Keratinocyte (primary cell): Measurements from ENCODE around the gene SPTBN1. TPM values are rescaled to one million over a fixed set of nuclear protein-coding genes. Genes with fewer than 3 reads are reported as not detected.

ENCODE experiments used
- DNase-seq: peaks from one replicate; pipeline ENCODE4 v3.0.0-alpha.2; 2011; ENCODE audit warnings: low read depth, missing footprints, low spot score
- FAIRE-seq: peaks from 2 replicates; lab custom pipeline; 2011; peaks lifted over from hg19 to GRCh38; lab: Jason Lieb, UNC
- H2AFZ ChIP-seq: 2 replicates; pipeline ENCODE4 v1.6.0; 2012; ENCODE audit warnings: low read length, control low read depth, inconsistent platforms; ENCODE audit not compliant: control insufficient read depth
- H3K27ac ChIP-seq: 2 replicates; pipeline ENCODE4 v1.5.1; 2011; ENCODE audit warnings: low read length; ENCODE audit not compliant: control insufficient read depth, insufficient read depth
- H3K27me3 ChIP-seq: 3 replicates; pipeline ENCODE4 v1.6.0; 2011; ENCODE audit warnings: low read length; ENCODE audit not compliant: control insufficient read depth, insufficient read depth; ENCODE audit errors: extremely low read depth
- H3K36me3 ChIP-seq, 2 experiments: 2 replicates in 1 of 2; 3 replicates in 1 of 2; pipeline ENCODE4 v1.5.1; 2011; ENCODE audit warnings: low read length in 2 of 2, mild to moderate bottlenecking in 1 of 2; ENCODE audit not compliant: control insufficient read depth in 2 of 2, insufficient read depth in 2 of 2; ENCODE audit errors: extremely low read depth in 1 of 2
- H3K4me1 ChIP-seq: 3 replicates; pipeline ENCODE4 v1.5.1; 2011; ENCODE audit warnings: low read length; ENCODE audit not compliant: control insufficient read depth, insufficient read depth; ENCODE audit errors: extremely low read depth
- H3K4me2 ChIP-seq: 3 replicates; pipeline ENCODE4 v1.6.0; 2011; ENCODE audit warnings: low read depth, low read length; ENCODE audit not compliant: control insufficient read depth, insufficient read depth; ENCODE audit errors: extremely low read depth
- H3K4me3 ChIP-seq, 3 experiments: fragments of 200-600 bp in 1 of 3; sonication (generic) in 1 of 3; 2 replicates in 2 of 3; 3 replicates in 1 of 3; pipeline ENCODE4 v1.5.1; 2011 to 2016; ENCODE audit warnings: low read length in 3 of 3, mild to moderate bottlenecking in 3 of 3, control low read depth in 2 of 3, inconsistent platforms in 1 of 3, low read depth in 1 of 3, mixed read lengths in 1 of 3, mixed run types in 1 of 3, moderate library complexity in 1 of 3; ENCODE audit not compliant: control insufficient read depth in 2 of 3, insufficient read depth in 2 of 3; ENCODE audit errors: extremely low read depth in 1 of 3
- H3K79me2 ChIP-seq: 2 replicates; pipeline ENCODE4 v1.6.0; 2012; ENCODE audit warnings: low read length; ENCODE audit not compliant: control insufficient read depth, insufficient read depth
- H3K9ac ChIP-seq: 3 replicates; pipeline ENCODE4 v1.6.0; 2011; ENCODE audit warnings: low read length; ENCODE audit not compliant: control insufficient read depth, insufficient read depth; ENCODE audit errors: extremely low read depth
- H3K9me1 ChIP-seq: 3 replicates; pipeline ENCODE4 v1.6.0; 2011; ENCODE audit warnings: low read length; ENCODE audit not compliant: control insufficient read depth, insufficient read depth; ENCODE audit errors: extremely low read depth
- H3K9me3 ChIP-seq: 2 replicates; pipeline ENCODE4 v1.5.1; 2012; ENCODE audit warnings: low read depth, low read length; ENCODE audit not compliant: control insufficient read depth
- H4K20me1 ChIP-seq: 3 replicates; pipeline ENCODE4 v1.6.0; 2011; ENCODE audit warnings: low read length; ENCODE audit not compliant: control insufficient read depth, insufficient read depth; ENCODE audit errors: extremely low read depth
- CTCF ChIP-seq, 3 experiments: IDR thresholded peaks in 1 of 3; conservative IDR thresholded peaks in 1 of 3; optimal IDR thresholded peaks in 1 of 3; 2 replicates in 2 of 3; 3 replicates in 1 of 3; pipeline versions ENCODE3 to v1.5.1; 2011; ENCODE audit warnings: low read length in 3 of 3, mild to moderate bottlenecking in 3 of 3, moderate library complexity in 2 of 3, control low read depth in 1 of 3, inconsistent platforms in 1 of 3; ENCODE audit not compliant: insufficient read depth in 2 of 3; ENCODE audit errors: extremely low read depth in 1 of 3
- EZH2 ChIP-seq: IDR thresholded peaks from one replicate; pipeline ENCODE4 v1.6.1; 2012; ENCODE audit warnings: inconsistent platforms, mild to moderate bottlenecking, low read length, moderate library complexity
- dilution Hi-C: fragments of 300-500 bp; cut with MboI; formaldehyde crosslinking; loops from one replicate; pipeline ENCODE4 v1.7.0; 2020; ENCODE audit warnings: low sequenced_read_pairs; ENCODE audit not compliant: extremely low pct_ligation_motif_present
- polyA plus RNA-seq, 5 experiments: library from polyadenylated mRNA; depleted of rRNA in 3 of 5; stranded (reverse) in 3 of 5; stranded (forward) in 1 of 5; unstranded in 1 of 5; fragments of >200 nt; gene quantifications; 1 replicate in 1 of 5; 2 replicates in 3 of 5; 3 replicates in 1 of 5; pipeline versions ENCODE4 v1.2.1 to v1.2.3, GENCODE V29; 2011 to 2012; ENCODE audit warnings: missing spikeins in 2 of 5, low read depth in 1 of 5, low replicate concordance in 1 of 5

SPTBN1 gene
- polyA plus RNA-seq, 1 donor (not counting 4 experiments of a cell fraction or from before 2014, with no cell fraction given), result 40.0 TPM

- Histone ChIP-seq H3K9ac (no peak overlapping the region), H3K27me3 (peaks cover 12% of the 10 kb centered on the region), H3K4me1 (peaks cover 13% of the 10 kb centered on the region), H3K9me1 (no peaks in the 10 kb centered on the region), H3K9me3 (no peaks in the 10 kb centered on the region), H3K36me3 (no peaks in the 10 kb centered on the region), H3K4me2 (peak overlapping the region; percentile 59), H3K79me2 (peaks cover 3% of the 10 kb centered on the region), H3K4me3 (peak overlapping the region; percentile 52 to 67 (median 63)), H4K20me1 (no peaks in the 10 kb centered on the region), H3K27ac (no peak overlapping the region), H2AFZ (peak overlapping the region; percentile 37)
- FAIRE-seq, result no peak
- TF ChIP-seq EZH2, result no peak
- no peak for TF ChIP-seq CTCF (optimal IDR thresholded peaks at IDR 0.05 in 1 of 3, IDR thresholded peaks at IDR 0.05 in 1 of 3, conservative IDR thresholded peaks at IDR 0.05 in 1 of 3; ENCODE audit: extremely low read depth in 1 of 3, insufficient read depth in 2 of 3, low read length in 3 of 3)
- dilution Hi-C loops, result no loop called here
- no peak for DNase-seq
These were observed 640 bp downstream of the SPTBN1 start for GRCh38 chr2:54456612-54457322.

- no peak for TF ChIP-seq EZH2
- TF ChIP-seq CTCF (optimal IDR thresholded peaks at IDR 0.05 in 1 of 3, IDR thresholded peaks at IDR 0.05 in 1 of 3, conservative IDR thresholded peaks at IDR 0.05 in 1 of 3; ENCODE audit: extremely low read depth in 1 of 3, insufficient read depth in 2 of 3, low read length in 3 of 3), result no peak
- Histone ChIP-seq H3K27me3 (peaks cover 12% of the 10 kb centered on the region), H3K4me1 (peaks cover 13% of the 10 kb centered on the region), H3K4me3 (peak overlapping the region; percentile 52 to 67 (median 63)), H2AFZ (peak overlapping the region; percentile 43), H3K9ac (no peak overlapping the region), H3K27ac (no peak overlapping the region), H3K36me3 (no peaks in the 10 kb centered on the region), H4K20me1 (no peaks in the 10 kb centered on the region), H3K9me1 (no peaks in the 10 kb centered on the region), H3K4me2 (peak overlapping the region; percentile 59), H3K79me2 (peaks cover 3% of the 10 kb centered on the region), H3K9me3 (no peaks in the 10 kb centered on the region)
- DNase-seq (no peak), FAIRE-seq (no peak)
- dilution Hi-C loops, result no loop called here
These were observed 1.3 kb downstream of the SPTBN1 start for GRCh38 chr2:54457323-54458023.
